ENCODE results near the gene FOXP3.

DNA sequence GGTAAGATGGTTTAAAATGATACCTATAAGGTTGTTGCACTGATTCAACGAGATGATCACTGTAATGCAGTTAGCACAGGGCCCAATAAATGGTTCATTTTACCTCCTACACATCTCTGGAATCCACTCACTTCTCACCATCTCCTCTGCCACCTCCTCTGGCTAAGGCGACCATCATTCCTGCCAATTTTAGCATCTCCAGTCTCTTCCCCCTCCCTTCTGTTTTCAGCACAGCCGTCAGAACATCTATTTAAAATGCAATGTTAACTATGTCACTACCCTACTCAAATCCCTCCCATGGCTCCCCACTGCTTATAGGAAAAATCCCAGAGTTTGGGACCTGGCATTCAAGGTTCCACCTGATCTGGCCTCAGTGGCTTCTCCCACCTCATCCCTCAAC, 61.0 kb downstream of the FOXP3 start:
- TF ChIP-seq CTCF (IDR thresholded peaks at IDR 0.05) (no peak), POLR2A (IDR thresholded peaks at IDR 0.05) (no peak)

Measured in uterus (tissue), 2 donors.